ENCODE measurements around the gene NEURL1B. TPM values are rescaled to one million over a fixed set of nuclear protein-coding genes. Genes with fewer than 3 reads are reported as not detected.

The NEURL1B gene
- polyA plus RNA-seq, 1 donor (not counting 4 experiments of a cell fraction or from before 2014, with no cell fraction given) = 0.43 TPM

DNA sequence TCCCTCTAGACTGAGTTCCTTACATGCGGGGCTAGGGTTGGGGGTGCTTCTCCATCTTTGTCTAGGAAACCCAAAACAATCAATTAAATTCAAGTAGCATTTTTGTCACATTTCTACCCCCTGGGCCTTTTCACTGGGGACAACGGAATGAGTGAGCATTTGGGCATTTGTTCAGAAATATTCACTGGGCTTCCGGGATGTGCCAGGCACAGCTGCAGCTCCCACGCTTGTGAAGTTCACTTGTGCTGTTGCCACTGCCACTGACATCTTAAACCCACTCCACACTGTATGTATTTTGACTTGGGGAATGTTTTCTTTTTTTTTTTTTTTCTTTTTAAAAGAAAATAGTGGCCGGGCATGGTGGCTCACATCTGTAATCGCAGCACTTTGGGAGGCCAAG is 98.3 kb downstream of the NEURL1B start:
- no peaks in the 10 kb centered on the region for H3K27me3 ChIP-seq (ENCODE audit: control insufficient read depth, extremely low read depth, insufficient read depth, low read length)
- dilution Hi-C loops (cut with MboI; ENCODE audit: extremely low pct_ligation_motif_present, low sequenced_read_pairs) = no loop called here
- FAIRE-seq = no peak
- DNase-seq (ENCODE audit: low read depth, low spot score) = no peak
- no peaks in the 10 kb centered on the region for H3K36me3 ChIP-seq (ENCODE audit: control insufficient read depth in 2 of 2, extremely low read depth in 1 of 2, insufficient read depth in 2 of 2, low read length in 2 of 2)
- no peak overlapping the region for H3K27ac ChIP-seq (ENCODE audit: control insufficient read depth, insufficient read depth, low read length)
- H3K9me1 ChIP-seq (ENCODE audit: control insufficient read depth, extremely low read depth, insufficient read depth, low read length) = no peaks in the 10 kb centered on the region
- H3K9me3 ChIP-seq (ENCODE audit: control insufficient read depth, low read depth, low read length) = no peaks in the 10 kb centered on the region
- TF ChIP-seq EZH2 (IDR thresholded peaks at IDR 0.05; ENCODE audit: low read length) = no peak
- TF ChIP-seq, protein P1, sequence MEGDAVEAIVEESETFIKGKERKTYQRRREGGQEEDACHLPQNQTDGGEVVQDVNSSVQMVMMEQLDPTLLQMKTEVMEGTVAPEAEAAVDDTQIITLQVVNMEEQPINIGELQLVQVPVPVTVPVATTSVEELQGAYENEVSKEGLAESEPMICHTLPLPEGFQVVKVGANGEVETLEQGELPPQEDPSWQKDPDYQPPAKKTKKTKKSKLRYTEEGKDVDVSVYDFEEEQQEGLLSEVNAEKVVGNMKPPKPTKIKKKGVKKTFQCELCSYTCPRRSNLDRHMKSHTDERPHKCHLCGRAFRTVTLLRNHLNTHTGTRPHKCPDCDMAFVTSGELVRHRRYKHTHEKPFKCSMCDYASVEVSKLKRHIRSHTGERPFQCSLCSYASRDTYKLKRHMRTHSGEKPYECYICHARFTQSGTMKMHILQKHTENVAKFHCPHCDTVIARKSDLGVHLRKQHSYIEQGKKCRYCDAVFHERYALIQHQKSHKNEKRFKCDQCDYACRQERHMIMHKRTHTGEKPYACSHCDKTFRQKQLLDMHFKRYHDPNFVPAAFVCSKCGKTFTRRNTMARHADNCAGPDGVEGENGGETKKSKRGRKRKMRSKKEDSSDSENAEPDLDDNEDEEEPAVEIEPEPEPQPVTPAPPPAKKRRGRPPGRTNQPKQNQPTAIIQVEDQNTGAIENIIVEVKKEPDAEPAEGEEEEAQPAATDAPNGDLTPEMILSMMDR (optimal IDR thresholded peaks at IDR 0.05 in 1 of 3, IDR thresholded peaks at IDR 0.05 in 1 of 3, conservative IDR thresholded peaks at IDR 0.05 in 1 of 3; ENCODE audit: extremely low read depth in 1 of 3, insufficient read depth in 2 of 3, low read length in 3 of 3) = no peak
- no peak overlapping the region for H3K4me3 ChIP-seq (ENCODE audit: control insufficient read depth in 2 of 3, extremely low read depth in 1 of 3, insufficient read depth in 2 of 3, low read depth in 1 of 3, low read length in 3 of 3)
- peaks cover 11% of the 10 kb centered on the region for H3K4me1 ChIP-seq (ENCODE audit: control insufficient read depth, extremely low read depth, insufficient read depth, low read length)
- no peak overlapping the region for H3K4me2 ChIP-seq (ENCODE audit: control insufficient read depth, extremely low read depth, insufficient read depth, low read depth, low read length)
- no peak overlapping the region for H2AFZ ChIP-seq (ENCODE audit: control insufficient read depth, low read length)
- no peaks in the 10 kb centered on the region for H3K79me2 ChIP-seq (ENCODE audit: control insufficient read depth, insufficient read depth, low read length)
- no peak overlapping the region for H3K9ac ChIP-seq (ENCODE audit: control insufficient read depth, extremely low read depth, insufficient read depth, low read length)
- no peaks in the 10 kb centered on the region for H4K20me1 ChIP-seq (ENCODE audit: control insufficient read depth, extremely low read depth, insufficient read depth, low read length)

DNA sequence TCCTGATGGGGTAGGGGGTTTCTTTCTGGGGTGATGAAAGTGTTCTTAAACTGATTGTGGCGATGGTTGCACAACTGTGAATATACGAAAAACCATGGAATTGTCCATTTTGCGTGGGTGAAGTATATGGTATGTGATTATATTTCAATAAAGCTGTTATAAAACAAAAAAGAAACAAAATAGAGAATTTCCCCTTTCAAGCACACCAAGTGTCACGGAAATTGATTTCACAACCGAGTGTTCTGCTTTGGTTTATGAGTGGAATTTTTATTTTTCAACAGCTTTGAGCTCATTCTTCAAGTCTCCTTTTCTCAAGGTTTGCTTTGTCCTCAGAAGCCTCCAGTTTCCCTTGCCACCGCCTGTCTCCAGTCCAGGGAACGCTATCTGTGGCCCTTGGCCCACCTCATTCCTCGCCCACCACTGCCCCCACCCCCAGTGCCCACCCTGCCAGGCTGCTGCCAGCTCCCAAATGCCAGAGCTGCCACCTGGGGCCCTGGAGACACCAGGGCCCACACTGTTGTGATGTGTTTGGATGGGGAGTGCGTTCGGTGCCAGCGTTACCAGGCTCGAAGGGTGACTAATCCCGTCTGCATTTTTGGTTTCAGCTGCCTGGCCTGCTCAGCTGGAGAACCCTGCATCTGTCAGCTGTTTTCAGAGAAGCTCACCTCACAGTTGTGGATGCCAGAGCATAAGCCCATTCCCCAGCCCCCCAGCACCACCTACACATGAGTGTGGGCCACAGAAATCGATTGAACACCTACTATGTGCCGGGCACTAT is 99.6 kb downstream of the NEURL1B start:
- Histone ChIP-seq H4K20me1 (ENCODE audit: control insufficient read depth, extremely low read depth, insufficient read depth, low read length) (no peaks in the 10 kb centered on the region), H3K36me3 (ENCODE audit: control insufficient read depth in 2 of 2, extremely low read depth in 1 of 2, insufficient read depth in 2 of 2, low read length in 2 of 2) (no peaks in the 10 kb centered on the region), H3K9me1 (ENCODE audit: control insufficient read depth, extremely low read depth, insufficient read depth, low read length) (no peaks in the 10 kb centered on the region), H3K27ac (ENCODE audit: control insufficient read depth, insufficient read depth, low read length) (peak overlapping the region; percentile 78), H3K4me3 (ENCODE audit: control insufficient read depth in 2 of 3, extremely low read depth in 1 of 3, insufficient read depth in 2 of 3, low read depth in 1 of 3, low read length in 3 of 3) (no peak overlapping the region), H3K4me1 (ENCODE audit: control insufficient read depth, extremely low read depth, insufficient read depth, low read length) (peaks cover 11% of the 10 kb centered on the region), H3K27me3 (ENCODE audit: control insufficient read depth, extremely low read depth, insufficient read depth, low read length) (no peaks in the 10 kb centered on the region), H3K4me2 (ENCODE audit: control insufficient read depth, extremely low read depth, insufficient read depth, low read depth, low read length) (peak overlapping the region; percentile 54), H3K9ac (ENCODE audit: control insufficient read depth, extremely low read depth, insufficient read depth, low read length) (peak overlapping the region; percentile 73), H3K79me2 (ENCODE audit: control insufficient read depth, insufficient read depth, low read length) (no peaks in the 10 kb centered on the region), H3K9me3 (ENCODE audit: control insufficient read depth, low read depth, low read length) (no peaks in the 10 kb centered on the region), H2AFZ (ENCODE audit: control insufficient read depth, low read length) (peak overlapping the region; percentile 28)
- peak; percentile 57 for DNase-seq (ENCODE audit: low read depth, low spot score)
- FAIRE-seq = peak; percentile 97
- TF ChIP-seq, protein P1 (optimal IDR thresholded peaks at IDR 0.05 in 1 of 3, IDR thresholded peaks at IDR 0.05 in 1 of 3, conservative IDR thresholded peaks at IDR 0.05 in 1 of 3; ENCODE audit: extremely low read depth in 1 of 3, insufficient read depth in 2 of 3, low read length in 3 of 3) = no peak
- no peak for TF ChIP-seq EZH2 (IDR thresholded peaks at IDR 0.05; ENCODE audit: low read length)
- dilution Hi-C loops (cut with MboI; ENCODE audit: extremely low pct_ligation_motif_present, low sequenced_read_pairs) = no loop called here

Small RNA genes lying within 50 kb of the gene (small RNA-seq; reads per million reads assigned to genes)
- 0 reads per million in 3 experiments for gene AC027309.2 (ENCODE audit: insufficient read length in 3 of 3, low read depth in 3 of 3, low replicate concordance in 1 of 3)
- gene MIR5003 (ENCODE audit: insufficient read length in 3 of 3, low read depth in 3 of 3, low replicate concordance in 1 of 3) = 0 to 0.25 (median 0) reads per million in 3 experiments

Other genes with a start within 250 kb of the NEURL1B start
- gene SH3PXD2B, start 186.7 kb upstream of the NEURL1B start, polyA plus RNA-seq = 17.3 to 17.9 TPM (median 17.6 TPM) in 3 replicates
- 10.4 to 303 TPM (median 174 TPM) in 3 replicates for gene DUSP1, start 129.9 kb downstream of the NEURL1B start, polyA plus RNA-seq
- gene ERGIC1, start 193.0 kb downstream of the NEURL1B start, polyA plus RNA-seq = 89.5 to 105 TPM (median 93.4 TPM) in 3 replicates

Data from keratinocyte (primary cell).